K562 (cell line): ENCODE results near the gene SCYL1. TPM values are rescaled to one million over a fixed set of nuclear protein-coding genes. Genes with fewer than 3 reads are reported as not detected.
A peak's percentile ranks its signal among the peaks of the same experiment; 100 is the strongest.

Experiments used
- CEBPB ChIP-seq: fragments of 450-650 bp; IDR thresholded peaks from 2 replicates; pipeline ENCODE4 v1.6.1; 2016; ENCODE audit warnings: missing genetic modification characterization, missing compliant biosample characterization
- CHCHD3 ChIP-seq: fragments of 250-450 bp; sonication (Bioruptor Pico); IDR thresholded peaks from 2 replicates; pipeline ENCODE4 v2.1.2; 2022; ENCODE audit warnings: mild to moderate bottlenecking
- EWSR1 ChIP-seq: fragments of 450-650 bp; IDR thresholded peaks from 2 replicates; pipeline ENCODE4 v1.6.1; 2018; ENCODE audit warnings: borderline replicate concordance, mild to moderate bottlenecking, low read depth, moderate library complexity; ENCODE audit not compliant: partially characterized antibody
- HLTF ChIP-seq: fragments of 450-650 bp; IDR thresholded peaks from 2 replicates; pipeline ENCODE4 v1.6.1; 2016
- KDM1A ChIP-seq, 2 experiments: fragments of 450-650 bp; IDR thresholded peaks; 2 replicates each; pipeline ENCODE4 v1.6.1; 2016; ENCODE audit warnings: mild to moderate bottlenecking in 2 of 2
- KLF10 ChIP-seq: fragments of 250-450 bp; sonication (Bioruptor Pico); IDR thresholded peaks from 2 replicates; pipeline ENCODE4 v1.6.1; 2021; ENCODE audit warnings: matching md5 sums
- TEAD2 ChIP-seq: fragments of 450-650 bp; IDR thresholded peaks from 2 replicates; pipeline ENCODE4 v1.6.1; 2016; ENCODE audit warnings: missing genetic modification characterization, control low read depth, missing compliant biosample characterization
- polyA plus RNA-seq, 8 experiments: library from polyadenylated mRNA; depleted of rRNA in 4 of 8; stranded (reverse) in 5 of 8; unstranded in 3 of 8; fragments of >200 nt; fragmentation: Nextera tagmentation in 2 of 8; fragmentation: Illumina TruSeq in 1 of 8; extraction: Ambion mirVana in 2 of 8; extraction: Trizol in 1 of 8; gene quantifications; 2 replicates each; pipeline versions ENCODE4 v1.2.1 to v1.2.3, GENCODE V29; 2011 to 2014; ENCODE audit warnings: inconsistent platforms in 1 of 8, missing spikeins in 1 of 8
- total RNA-seq, 7 experiments: library from RNA; depleted of rRNA in 6 of 7; stranded (reverse); fragments of >200 nt in 6 of 7; fragmentation: Illumina TruSeq in 2 of 7; extraction: Trizol in 2 of 7; gene quantifications; 2 replicates each; pipeline versions ENCODE4 v1.2.1 to v1.2.3, GENCODE V29; 2011 to 2021; ENCODE audit warnings: low replicate concordance in 1 of 7
- TF ChIP-seq, protein P1 (sequence below), 2 experiments: fragments of 450-650 bp; formaldehyde crosslinking in 1 of 2; IDR thresholded peaks; 2 replicates each; pipeline versions ENCODE4 v1.4.0 to v1.6.1; 2014 to 2020; ENCODE audit warnings: mild to moderate bottlenecking in 2 of 2, borderline replicate concordance in 1 of 2, low read depth in 1 of 2
- TF ChIP-seq, protein P2 (sequence below): fragments of 250-450 bp; sonication (Bioruptor Pico); IDR thresholded peaks from 2 replicates; pipeline ENCODE4 v1.4.0; 2020

SCYL1 gene
- total and polyA plus RNA-seq, 9 of the 15 experiments (the other 6 are each of a cell fraction or from before 2014, with no cell fraction given): 1.9 to 145 (median 57.6) TPM

GRCh38 chr11:65499713-65500386, 25.0 kb upstream of the SCYL1 start (continued):
- TF ChIP-seq, protein P1, sequence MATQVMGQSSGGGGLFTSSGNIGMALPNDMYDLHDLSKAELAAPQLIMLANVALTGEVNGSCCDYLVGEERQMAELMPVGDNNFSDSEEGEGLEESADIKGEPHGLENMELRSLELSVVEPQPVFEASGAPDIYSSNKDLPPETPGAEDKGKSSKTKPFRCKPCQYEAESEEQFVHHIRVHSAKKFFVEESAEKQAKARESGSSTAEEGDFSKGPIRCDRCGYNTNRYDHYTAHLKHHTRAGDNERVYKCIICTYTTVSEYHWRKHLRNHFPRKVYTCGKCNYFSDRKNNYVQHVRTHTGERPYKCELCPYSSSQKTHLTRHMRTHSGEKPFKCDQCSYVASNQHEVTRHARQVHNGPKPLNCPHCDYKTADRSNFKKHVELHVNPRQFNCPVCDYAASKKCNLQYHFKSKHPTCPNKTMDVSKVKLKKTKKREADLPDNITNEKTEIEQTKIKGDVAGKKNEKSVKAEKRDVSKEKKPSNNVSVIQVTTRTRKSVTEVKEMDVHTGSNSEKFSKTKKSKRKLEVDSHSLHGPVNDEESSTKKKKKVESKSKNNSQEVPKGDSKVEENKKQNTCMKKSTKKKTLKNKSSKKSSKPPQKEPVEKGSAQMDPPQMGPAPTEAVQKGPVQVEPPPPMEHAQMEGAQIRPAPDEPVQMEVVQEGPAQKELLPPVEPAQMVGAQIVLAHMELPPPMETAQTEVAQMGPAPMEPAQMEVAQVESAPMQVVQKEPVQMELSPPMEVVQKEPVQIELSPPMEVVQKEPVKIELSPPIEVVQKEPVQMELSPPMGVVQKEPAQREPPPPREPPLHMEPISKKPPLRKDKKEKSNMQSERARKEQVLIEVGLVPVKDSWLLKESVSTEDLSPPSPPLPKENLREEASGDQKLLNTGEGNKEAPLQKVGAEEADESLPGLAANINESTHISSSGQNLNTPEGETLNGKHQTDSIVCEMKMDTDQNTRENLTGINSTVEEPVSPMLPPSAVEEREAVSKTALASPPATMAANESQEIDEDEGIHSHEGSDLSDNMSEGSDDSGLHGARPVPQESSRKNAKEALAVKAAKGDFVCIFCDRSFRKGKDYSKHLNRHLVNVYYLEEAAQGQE (IDR thresholded peaks at IDR 0.05; ENCODE audit: borderline replicate concordance): no peak
- TF ChIP-seq, protein P1 (CRISPR knock-in tag; IDR thresholded peaks at IDR 0.05; ENCODE audit: low read depth): no peak
- no peak for TF ChIP-seq TEAD2 (tag)
- TF ChIP-seq EWSR1: no peak
- TF ChIP-seq, protein P2, sequence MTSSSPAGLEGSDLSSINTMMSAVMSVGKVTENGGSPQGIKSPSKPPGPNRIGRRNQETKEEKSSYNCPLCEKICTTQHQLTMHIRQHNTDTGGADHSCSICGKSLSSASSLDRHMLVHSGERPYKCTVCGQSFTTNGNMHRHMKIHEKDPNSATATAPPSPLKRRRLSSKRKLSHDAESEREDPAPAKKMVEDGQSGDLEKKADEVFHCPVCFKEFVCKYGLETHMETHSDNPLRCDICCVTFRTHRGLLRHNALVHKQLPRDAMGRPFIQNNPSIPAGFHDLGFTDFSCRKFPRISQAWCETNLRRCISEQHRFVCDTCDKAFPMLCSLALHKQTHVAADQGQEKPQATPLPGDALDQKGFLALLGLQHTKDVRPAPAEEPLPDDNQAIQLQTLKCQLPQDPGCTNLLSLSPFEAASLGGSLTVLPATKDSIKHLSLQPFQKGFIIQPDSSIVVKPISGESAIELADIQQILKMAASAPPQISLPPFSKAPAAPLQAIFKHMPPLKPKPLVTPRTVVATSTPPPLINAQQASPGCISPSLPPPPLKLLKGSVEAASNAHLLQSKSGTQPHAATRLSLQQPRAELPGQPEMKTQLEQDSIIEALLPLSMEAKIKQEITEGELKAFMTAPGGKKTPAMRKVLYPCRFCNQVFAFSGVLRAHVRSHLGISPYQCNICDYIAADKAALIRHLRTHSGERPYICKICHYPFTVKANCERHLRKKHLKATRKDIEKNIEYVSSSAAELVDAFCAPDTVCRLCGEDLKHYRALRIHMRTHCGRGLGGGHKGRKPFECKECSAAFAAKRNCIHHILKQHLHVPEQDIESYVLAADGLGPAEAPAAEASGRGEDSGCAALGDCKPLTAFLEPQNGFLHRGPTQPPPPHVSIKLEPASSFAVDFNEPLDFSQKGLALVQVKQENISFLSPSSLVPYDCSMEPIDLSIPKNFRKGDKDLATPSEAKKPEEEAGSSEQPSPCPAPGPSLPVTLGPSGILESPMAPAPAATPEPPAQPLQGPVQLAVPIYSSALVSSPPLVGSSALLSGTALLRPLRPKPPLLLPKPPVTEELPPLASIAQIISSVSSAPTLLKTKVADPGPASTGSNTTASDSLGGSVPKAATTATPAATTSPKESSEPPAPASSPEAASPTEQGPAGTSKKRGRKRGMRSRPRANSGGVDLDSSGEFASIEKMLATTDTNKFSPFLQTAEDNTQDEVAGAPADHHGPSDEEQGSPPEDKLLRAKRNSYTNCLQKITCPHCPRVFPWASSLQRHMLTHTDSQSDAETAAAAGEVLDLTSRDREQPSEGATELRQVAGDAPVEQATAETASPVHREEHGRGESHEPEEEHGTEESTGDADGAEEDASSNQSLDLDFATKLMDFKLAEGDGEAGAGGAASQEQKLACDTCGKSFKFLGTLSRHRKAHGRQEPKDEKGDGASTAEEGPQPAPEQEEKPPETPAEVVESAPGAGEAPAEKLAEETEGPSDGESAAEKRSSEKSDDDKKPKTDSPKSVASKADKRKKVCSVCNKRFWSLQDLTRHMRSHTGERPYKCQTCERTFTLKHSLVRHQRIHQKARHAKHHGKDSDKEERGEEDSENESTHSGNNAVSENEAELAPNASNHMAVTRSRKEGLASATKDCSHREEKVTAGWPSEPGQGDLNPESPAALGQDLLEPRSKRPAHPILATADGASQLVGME (CRISPR knock-in tag): no peak
- peak; percentile 88 for TF ChIP-seq HLTF
- TF ChIP-seq CHCHD3 (CRISPR knock-in tag): peak; percentile 74; the same call in 1 of the 2 replicates
- 0 out of 2 replicates have a peak, but pooled peaks have one; percentile 1 for TF ChIP-seq CEBPB (tag)
- no peak for TF ChIP-seq KLF10 (CRISPR knock-in tag)
- TF ChIP-seq KDM1A (IDR thresholded peaks at IDR 0.05): peak in 1 of 2 experiments; percentile 40; a peak in 1 of 4 replicates
